Right lobe of liver (tissue), 6 donors: ENCODE results near the gene SPIRE1. TPM values are rescaled to one million over a fixed set of nuclear protein-coding genes. Genes with fewer than 3 reads are reported as not detected.

Source experiments
- ATAC-seq, 4 donors: fragments of 200-7000 bp; cut with Tn5 transposase; one replicate each; pipeline ENCODE4 v1.9.1; 2020; ENCODE audit warnings: mild to moderate bottlenecking in 4 of 4, moderate library complexity in 4 of 4
- DNase-seq, 3 donors: peaks; one replicate each; pipeline ENCODE4 v3.0.0-alpha.2; 2020
- H3K27ac ChIP-seq, 3 donors: fragments of 200-600 bp; one replicate each; pipeline ENCODE4 v1.8.0; 2022
- H3K27me3 ChIP-seq, 2 donors: fragments of 200-600 bp; one replicate each; pipeline ENCODE4 v1.8.0; 2022
- H3K36me3 ChIP-seq, 4 donors: fragments of 200-600 bp; sonication (generic) in 1 of 4; one replicate each; pipeline versions ENCODE4 v1.5.1 to v1.8.0; 2017 to 2022; ENCODE audit warnings: control low read depth in 1 of 4
- H3K4me1 ChIP-seq, 4 donors: fragments of 200-600 bp; sonication (generic) in 1 of 4; one replicate each; pipeline versions ENCODE4 v1.5.1 to v1.8.0; 2017 to 2022; ENCODE audit warnings: control low read depth in 1 of 4
- H3K4me3 ChIP-seq, 3 donors: fragments of 200-600 bp; one replicate each; pipeline ENCODE4 v1.8.0; 2022
- H3K9me3 ChIP-seq, 4 donors: fragments of 200-600 bp; sonication (generic) in 1 of 4; one replicate each; pipeline versions ENCODE4 v1.5.1 to v1.8.0; 2017 to 2022; ENCODE audit warnings: control low read depth in 1 of 4
- POLR2A ChIP-seq: fragments of 450-650 bp; IDR thresholded peaks from one replicate; pipeline ENCODE4 v1.6.1; 2017; ENCODE audit warnings: antibody characterized with exemption, mild to moderate bottlenecking
- WGBS: methylation state at CpG from one replicate; pipeline ENCODE4 v1.1.6; 2018; ENCODE audit warnings: low coverage, low lambda C conversion rate; ENCODE audit not compliant: insufficient coverage; ENCODE audit errors: missing lambda C conversion rate; 5-methylcytosine and 5-hydroxymethylcytosine counted together
- intact Hi-C, 2 donors: fragments of 100-400 bp; cut with DNase I; formaldehyde crosslinking; loops; one replicate each; pipeline versions ENCODE4 v1.11.2 to v1.14.1; 2022
- small RNA-seq, 2 experiments: library from RNA; depleted of rRNA; stranded (forward); fragments of <200 nt; gene quantifications; one replicate each; pipeline ENCODE3, GENCODE V24; 2016
- total RNA-seq, 6 experiments: library from RNA; depleted of rRNA in 2 of 6; stranded (reverse); fragments of >200 nt in 2 of 6; fragmentation: NEBNext Ultra II Directional in 3 of 6; extraction: Animal tissue kit (Norgen Biotek cat#: 25700) in 3 of 6; gene quantifications; one replicate each; pipeline versions ENCODE4 v1.1.0 to v1.2.4, GENCODE V29; 2016 to 2023
- TF ChIP-seq, protein P1 (sequence below), 4 donors: fragments of 200-600 bp in 3 of 4; fragments of 450-650 bp in 1 of 4; IDR thresholded peaks; one replicate each; pipeline versions ENCODE4 v1.5.1 to v1.8.0; 2016 to 2022; ENCODE audit warnings: antibody characterized with exemption in 4 of 4, mild to moderate bottlenecking in 2 of 4
- donor health status: DM: no; HTN: yes; CAD: no.
- donor health status: DM: no; HTN: no; CAD: no.
- donor health status: DM: no; HTN: no; CAD: no.
- donor health status: DM: no; HTN: yes; CAD: no.
- donor health status: DM: no; HTN: yes; CAD: no.

SPIRE1 gene
- total RNA-seq, 6 experiments from 2014 or later = 2.2 to 19.1 (median 7.9) TPM

- no peak overlapping the region for H3K27ac ChIP-seq
- peaks cover 0 to 3% (median 0%) of the 10 kb centered on the region in 4 donors for H3K4me1 ChIP-seq
- 67% methylated on average over 3 of the region's 5 CpGs for WGBS
- no peaks in the 10 kb centered on the region for H3K36me3 ChIP-seq
- TF ChIP-seq POLR2A = no peak
- TF ChIP-seq, protein P1, sequence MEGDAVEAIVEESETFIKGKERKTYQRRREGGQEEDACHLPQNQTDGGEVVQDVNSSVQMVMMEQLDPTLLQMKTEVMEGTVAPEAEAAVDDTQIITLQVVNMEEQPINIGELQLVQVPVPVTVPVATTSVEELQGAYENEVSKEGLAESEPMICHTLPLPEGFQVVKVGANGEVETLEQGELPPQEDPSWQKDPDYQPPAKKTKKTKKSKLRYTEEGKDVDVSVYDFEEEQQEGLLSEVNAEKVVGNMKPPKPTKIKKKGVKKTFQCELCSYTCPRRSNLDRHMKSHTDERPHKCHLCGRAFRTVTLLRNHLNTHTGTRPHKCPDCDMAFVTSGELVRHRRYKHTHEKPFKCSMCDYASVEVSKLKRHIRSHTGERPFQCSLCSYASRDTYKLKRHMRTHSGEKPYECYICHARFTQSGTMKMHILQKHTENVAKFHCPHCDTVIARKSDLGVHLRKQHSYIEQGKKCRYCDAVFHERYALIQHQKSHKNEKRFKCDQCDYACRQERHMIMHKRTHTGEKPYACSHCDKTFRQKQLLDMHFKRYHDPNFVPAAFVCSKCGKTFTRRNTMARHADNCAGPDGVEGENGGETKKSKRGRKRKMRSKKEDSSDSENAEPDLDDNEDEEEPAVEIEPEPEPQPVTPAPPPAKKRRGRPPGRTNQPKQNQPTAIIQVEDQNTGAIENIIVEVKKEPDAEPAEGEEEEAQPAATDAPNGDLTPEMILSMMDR (IDR thresholded peaks at IDR 0.05) = no peak
- ATAC-seq (no peak), DNase-seq (no peak)
- H3K27me3 ChIP-seq = no peaks in the 10 kb centered on the region
- intact Hi-C loops = loop anchor here in 1 of 2 donors (10.0 kb wide), 1 partner anchor 266 kb away; no protein-coding TSS in a partner anchor
- no peak overlapping the region for H3K4me3 ChIP-seq
- H3K9me3 ChIP-seq = no peaks in the 10 kb centered on the region
Measured at GRCh38 chr18:12398625-12399024, 259.3 kb downstream of the SPIRE1 start.

- H3K27ac ChIP-seq = no peak overlapping the region
- H3K4me1 ChIP-seq = peaks cover 0 to 6% (median 0%) of the 10 kb centered on the region in 4 donors
- no peak overlapping the region for H3K4me3 ChIP-seq
- ATAC-seq (no peak), DNase-seq (no peak)
- H3K9me3 ChIP-seq = no peaks in the 10 kb centered on the region
- H3K27me3 ChIP-seq = no peaks in the 10 kb centered on the region
- H3K36me3 ChIP-seq = no peaks in the 10 kb centered on the region
- TF ChIP-seq, protein P1 (IDR thresholded peaks at IDR 0.05) = no peak
- no peak for TF ChIP-seq POLR2A
- 83% methylated on average over 4 of the region's 6 CpGs for WGBS
- intact Hi-C loops = loop anchor here in 1 of 2 donors (10.0 kb wide), 1 partner anchor 267 kb away; no protein-coding TSS in a partner anchor
Measured at GRCh38 chr18:12397793-12398192, 260.1 kb downstream of the SPIRE1 start.

GRCh38 chr18:12397254-12397653 is 260.7 kb downstream of the SPIRE1 start:
- no peak for TF ChIP-seq POLR2A
- TF ChIP-seq, protein P1 (IDR thresholded peaks at IDR 0.05) = no peak
- intact Hi-C loops = loop anchor here in 1 of 2 donors (10.0 kb wide), 1 partner anchor 268 kb away; no protein-coding TSS in a partner anchor
- Histone ChIP-seq H3K27me3 (no peaks in the 10 kb centered on the region), H3K27ac (no peak overlapping the region), H3K9me3 (no peaks in the 10 kb centered on the region), H3K4me1 (peaks cover 0 to 6% (median 0%) of the 10 kb centered on the region in 4 donors), H3K36me3 (no peaks in the 10 kb centered on the region), H3K4me3 (no peak overlapping the region)
- DNase-seq (no peak), ATAC-seq (no peak)
- WGBS = 74% methylated on average over 7 of the region's 9 CpGs

Small RNA genes lying within 50 kb of the gene (small RNA-seq; reads per million reads assigned to genes)
- gene RNU7-129P = 0 reads per million in 2 experiments

Other genes starting within 250 kb of the SPIRE1 start
- 1 to 10 TPM; 2.1 to 5.6 (median 3.7) TPM for gene CEP76, start 44.6 kb upstream of the SPIRE1 start, total RNA-seq
- gene PSMG2, start 44.9 kb upstream of the SPIRE1 start, total RNA-seq = 10 to 100 TPM; 27.2 to 37.4 (median 30.7) TPM
- 10 to 100 TPM in 5 of 6 experiments, 1 to 10 TPM in 1; 7.5 to 41.1 (median 14.7) TPM for gene PTPN2, start 226.1 kb upstream of the SPIRE1 start, total RNA-seq